Hepatocyte (in vitro differentiated cells): ENCODE data around the gene DIAPH1.

ENCODE experiments used
- EZH2 ChIP-seq: fragments of 200-600 bp; sonication (generic); IDR thresholded peaks from 2 replicates; pipeline ENCODE4 v1.6.1; 2016; ENCODE audit warnings: antibody characterized with exemption, mild to moderate bottlenecking, borderline replicate concordance
- TF ChIP-seq, protein P1 (sequence below): fragments of 200-600 bp; sonication (generic); IDR thresholded peaks from 2 replicates; pipeline ENCODE4 v1.5.1; 2016; ENCODE audit warnings: antibody characterized with exemption, mild to moderate bottlenecking; ENCODE audit not compliant: poor library complexity

DNA sequence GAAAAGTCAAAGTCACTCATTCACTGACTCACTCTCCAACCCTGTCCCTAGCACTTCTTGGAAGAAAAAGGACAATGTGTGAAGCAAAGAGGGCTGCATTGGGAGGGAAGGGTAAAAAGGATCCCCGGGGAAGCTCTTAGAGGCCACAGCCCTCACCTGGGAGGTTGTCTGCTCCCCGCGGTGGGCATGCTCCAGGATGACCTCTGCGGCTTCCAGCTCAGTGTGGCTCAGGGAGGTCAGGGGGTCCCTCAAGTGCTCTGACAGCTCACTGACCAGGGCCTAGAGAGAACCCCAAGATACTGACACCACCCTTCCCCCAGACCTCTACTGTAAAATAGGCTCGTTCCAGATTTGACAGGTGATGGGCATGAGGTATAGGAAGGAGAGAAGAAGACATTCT, 28.4 kb upstream of the DIAPH1 start:
- TF ChIP-seq, protein P1, sequence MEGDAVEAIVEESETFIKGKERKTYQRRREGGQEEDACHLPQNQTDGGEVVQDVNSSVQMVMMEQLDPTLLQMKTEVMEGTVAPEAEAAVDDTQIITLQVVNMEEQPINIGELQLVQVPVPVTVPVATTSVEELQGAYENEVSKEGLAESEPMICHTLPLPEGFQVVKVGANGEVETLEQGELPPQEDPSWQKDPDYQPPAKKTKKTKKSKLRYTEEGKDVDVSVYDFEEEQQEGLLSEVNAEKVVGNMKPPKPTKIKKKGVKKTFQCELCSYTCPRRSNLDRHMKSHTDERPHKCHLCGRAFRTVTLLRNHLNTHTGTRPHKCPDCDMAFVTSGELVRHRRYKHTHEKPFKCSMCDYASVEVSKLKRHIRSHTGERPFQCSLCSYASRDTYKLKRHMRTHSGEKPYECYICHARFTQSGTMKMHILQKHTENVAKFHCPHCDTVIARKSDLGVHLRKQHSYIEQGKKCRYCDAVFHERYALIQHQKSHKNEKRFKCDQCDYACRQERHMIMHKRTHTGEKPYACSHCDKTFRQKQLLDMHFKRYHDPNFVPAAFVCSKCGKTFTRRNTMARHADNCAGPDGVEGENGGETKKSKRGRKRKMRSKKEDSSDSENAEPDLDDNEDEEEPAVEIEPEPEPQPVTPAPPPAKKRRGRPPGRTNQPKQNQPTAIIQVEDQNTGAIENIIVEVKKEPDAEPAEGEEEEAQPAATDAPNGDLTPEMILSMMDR = no peak
- no peak for TF ChIP-seq EZH2
